SJCRH30 (cell line): Measurements from ENCODE around the gene TNS3. TPM values are rescaled to one million over a fixed set of nuclear protein-coding genes. Genes with fewer than 3 reads are reported as not detected.
"Not testable (repeated sequence)": the region's sequence is repeated elsewhere in the genome, so short reads cannot be mapped to it uniquely, and the experiment has no call there.

Experiments
- DNase-seq, 2 experiments: peaks; one replicate each; pipeline ENCODE4 v3.0.0-alpha.2; 2015 to 2020
- H3K27ac ChIP-seq: fragments of 250-450 bp; sonication (Bioruptor Pico); 2 replicates; pipeline ENCODE4 v1.5.1; 2020; ENCODE audit warnings: mild to moderate bottlenecking, moderate library complexity
- H3K27me3 ChIP-seq: fragments of 250-450 bp; sonication (Bioruptor Pico); 2 replicates; pipeline ENCODE4 v1.5.1; 2020; ENCODE audit warnings: mild to moderate bottlenecking, moderate library complexity
- H3K36me3 ChIP-seq: fragments of 250-450 bp; sonication (Bioruptor Pico); 2 replicates; pipeline ENCODE4 v1.5.1; 2020; ENCODE audit warnings: mild to moderate bottlenecking, moderate library complexity
- H3K4me1 ChIP-seq: fragments of 250-450 bp; sonication (Bioruptor Pico); 2 replicates; pipeline ENCODE4 v1.5.1; 2020; ENCODE audit warnings: mild to moderate bottlenecking, moderate library complexity
- H3K4me3 ChIP-seq: fragments of 250-450 bp; sonication (Bioruptor Pico); 2 replicates; pipeline ENCODE4 v1.5.1; 2020; ENCODE audit warnings: mild to moderate bottlenecking, moderate library complexity
- H3K9me3 ChIP-seq: fragments of 250-450 bp; sonication (Bioruptor Pico); replicated peaks from 2 replicates; pipeline ENCODE4 v1.5.1; 2020; ENCODE audit warnings: mild to moderate bottlenecking, moderate library complexity
- total RNA-seq: library from RNA; depleted of rRNA; stranded (reverse); fragments of >200 nt; shearing (Covaris generic); gene quantifications from 2 replicates; pipeline ENCODE4 v1.2.3, GENCODE V29; 2014

TNS3 gene
- total RNA-seq, 1 experiment from 2014 or later = 65.1 TPM

- no peaks in the 10 kb centered on the region for H3K9me3 ChIP-seq
- H3K27ac ChIP-seq = no peak overlapping the region; the same call in 1 of the 2 replicates
- DNase-seq = no peak
- H3K4me1 ChIP-seq = peaks cover 14% of the 10 kb centered on the region
- no peaks in the 10 kb centered on the region for H3K27me3 ChIP-seq
- no peak overlapping the region for H3K4me3 ChIP-seq
- H3K36me3 ChIP-seq = 0 out of 2 replicates have a peak, but pooled peaks cover 2% of the 10 kb centered on the region
These were observed 106.1 kb downstream of the TNS3 start for GRCh38 chr7:47475880-47476227.

GRCh38 chr7:47474937-47475879 lies 106.7 kb downstream of the TNS3 start:
- 0 out of 2 replicates have a peak, but pooled peaks cover 2% of the 10 kb centered on the region for H3K36me3 ChIP-seq
- H3K9me3 ChIP-seq = no peaks in the 10 kb centered on the region
- H3K27me3 ChIP-seq = no peaks in the 10 kb centered on the region
- peaks cover 14% of the 10 kb centered on the region for H3K4me1 ChIP-seq
- no peak overlapping the region for H3K4me3 ChIP-seq
- peak overlapping the region; percentile 44 for H3K27ac ChIP-seq
- DNase-seq = peak; percentile 94 to 96

GRCh38 chr7:47474211-47474936 lies 107.5 kb downstream of the TNS3 start:
- no peak for DNase-seq
- Histone ChIP-seq H3K4me3 (no peak overlapping the region), H3K27me3 (no peaks in the 10 kb centered on the region), H3K4me1 (peaks cover 14% of the 10 kb centered on the region), H3K36me3 (0 out of 2 replicates have a peak, but pooled peaks cover 2% of the 10 kb centered on the region), H3K9me3 (no peaks in the 10 kb centered on the region), H3K27ac (no peak overlapping the region)

GRCh38 chr7:47473499-47474210 lies 108.3 kb downstream of the TNS3 start:
- H3K4me1 ChIP-seq = peaks cover 14% of the 10 kb centered on the region
- no peak overlapping the region for H3K27ac ChIP-seq

DNA sequence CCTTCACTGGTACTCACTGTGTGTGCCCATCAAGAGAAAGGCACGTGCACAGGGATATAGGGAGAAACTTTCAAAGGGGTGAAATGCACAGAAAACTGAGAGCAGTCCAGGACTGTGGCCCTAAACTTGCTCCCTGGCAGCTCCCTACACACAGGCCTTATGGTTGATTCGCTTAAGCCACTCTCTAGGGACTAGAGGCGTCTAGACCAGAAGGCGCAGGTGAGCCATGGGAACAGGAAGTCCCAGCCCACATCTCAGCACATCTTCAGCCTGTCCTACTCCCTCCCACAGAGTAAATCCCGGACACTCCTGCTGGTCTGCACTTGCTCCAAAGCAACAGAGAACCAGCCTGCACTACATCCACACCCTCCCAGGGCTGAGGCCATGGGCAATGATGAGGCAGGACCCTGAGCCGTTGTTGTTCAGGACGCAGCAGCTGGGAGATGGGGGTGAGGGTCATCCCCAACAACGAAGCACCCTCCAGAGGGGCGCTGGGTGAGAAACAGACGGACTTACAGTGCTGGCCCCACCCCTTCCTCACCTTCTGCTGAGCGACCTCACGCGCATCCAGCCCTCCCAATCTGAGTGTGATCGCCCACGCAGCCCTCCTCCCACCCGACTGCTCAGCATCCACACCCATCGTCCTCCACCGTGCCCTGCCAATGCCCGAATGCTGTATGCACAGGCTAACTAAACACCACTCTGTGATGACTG lies 109.3 kb downstream of the TNS3 start:
- no peak for DNase-seq
- H3K36me3 ChIP-seq = 0 out of 2 replicates have a peak, but pooled peaks cover 2% of the 10 kb centered on the region
- peaks cover 14% of the 10 kb centered on the region for H3K4me1 ChIP-seq

More at GRCh38 chr7:47473499-47474210, 108.3 kb downstream of the TNS3 start:
- no peak for DNase-seq
- Histone ChIP-seq H3K9me3 (no peaks in the 10 kb centered on the region), H3K27me3 (no peaks in the 10 kb centered on the region), H3K4me3 (no peak overlapping the region), H3K36me3 (0 out of 2 replicates have a peak, but pooled peaks cover 2% of the 10 kb centered on the region)

GRCh38 chr7:47471831-47472230 lies 110.1 kb downstream of the TNS3 start:
- Histone ChIP-seq H3K4me1 (peaks cover 14% of the 10 kb centered on the region), H3K36me3 (0 out of 2 replicates have a peak, but pooled peaks cover 2% of the 10 kb centered on the region), H3K27ac (no peak overlapping the region), H3K9me3 (no peaks in the 10 kb centered on the region), H3K4me3 (no peak overlapping the region), H3K27me3 (no peaks in the 10 kb centered on the region)
- no peak for DNase-seq

More for the DNA sequence above, 109.3 kb downstream of the TNS3 start:
- H3K9me3 ChIP-seq = no peaks in the 10 kb centered on the region
- H3K27me3 ChIP-seq = no peaks in the 10 kb centered on the region
- H3K27ac ChIP-seq = no peak overlapping the region
- no peak overlapping the region for H3K4me3 ChIP-seq

DNA sequence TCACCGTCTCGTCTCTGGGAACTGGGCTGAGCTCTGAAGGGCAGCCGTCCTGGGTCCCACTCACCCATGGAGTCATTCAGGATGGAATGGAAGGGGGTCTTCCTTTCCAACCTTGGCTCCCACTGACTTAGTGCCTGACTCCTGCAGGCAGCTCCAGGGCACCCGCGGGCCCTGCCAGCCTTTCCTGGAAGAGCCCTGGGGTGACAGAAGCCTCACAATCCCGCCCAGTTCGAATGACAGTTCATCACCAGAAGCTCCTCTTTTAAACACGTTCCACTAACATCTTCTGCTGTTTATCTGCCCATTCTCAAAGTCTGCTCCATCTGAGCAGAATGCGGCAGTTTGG lies 110.6 kb downstream of the TNS3 start:
- H3K27ac ChIP-seq = no peak overlapping the region
- H3K9me3 ChIP-seq = no peaks in the 10 kb centered on the region
- 0 out of 2 replicates have a peak, but pooled peaks cover 2% of the 10 kb centered on the region for H3K36me3 ChIP-seq
- DNase-seq = no peak
- no peak overlapping the region for H3K4me3 ChIP-seq
- peaks cover 14% of the 10 kb centered on the region for H3K4me1 ChIP-seq
- H3K27me3 ChIP-seq = no peaks in the 10 kb centered on the region

DNA sequence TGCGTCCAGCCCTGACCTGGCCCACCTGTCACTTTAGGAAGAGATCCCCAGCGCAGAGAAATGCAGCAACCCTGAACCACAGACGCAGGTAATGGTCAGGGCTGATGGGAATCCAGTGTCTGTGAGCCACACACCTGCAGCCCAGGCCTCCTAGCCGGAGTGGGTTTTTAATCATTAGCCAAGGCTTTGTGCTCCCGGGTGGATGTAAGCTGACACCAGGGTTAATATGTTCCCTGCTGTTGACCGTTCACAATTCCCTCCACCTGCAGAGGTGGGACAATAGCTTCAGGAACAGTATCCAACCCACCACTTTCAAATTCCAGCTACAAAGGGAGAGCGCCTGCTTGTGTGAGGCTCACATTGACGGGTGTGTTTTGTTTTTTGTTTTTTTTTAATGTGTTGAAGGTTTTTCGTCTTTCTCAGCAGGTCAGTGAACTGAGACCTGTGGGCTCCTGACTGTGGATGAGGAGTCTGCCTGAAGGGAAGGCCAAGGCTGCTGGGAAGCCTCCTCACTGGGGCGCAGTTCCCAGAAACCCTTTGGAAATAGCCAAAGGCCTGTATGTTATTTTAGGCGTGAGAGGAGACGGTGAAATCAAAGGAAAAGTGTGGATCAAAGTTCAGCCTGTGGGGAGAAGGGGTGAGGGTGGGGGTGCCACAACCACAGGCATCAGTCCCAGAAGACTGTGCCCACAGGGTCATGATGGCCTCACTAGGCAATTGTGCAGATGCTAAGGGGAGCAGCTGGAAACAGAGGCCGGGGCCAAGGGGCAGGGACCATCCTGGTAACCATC lies 111.1 kb downstream of the TNS3 start:
- H3K27me3 ChIP-seq = no peaks in the 10 kb centered on the region
- H3K9me3 ChIP-seq = no peaks in the 10 kb centered on the region
- H3K36me3 ChIP-seq = 0 out of 2 replicates have a peak, but pooled peaks cover 2% of the 10 kb centered on the region
- no peak for DNase-seq
- no peak overlapping the region for H3K4me3 ChIP-seq
- H3K27ac ChIP-seq = no peak overlapping the region
- peaks cover 14% of the 10 kb centered on the region for H3K4me1 ChIP-seq

DNA sequence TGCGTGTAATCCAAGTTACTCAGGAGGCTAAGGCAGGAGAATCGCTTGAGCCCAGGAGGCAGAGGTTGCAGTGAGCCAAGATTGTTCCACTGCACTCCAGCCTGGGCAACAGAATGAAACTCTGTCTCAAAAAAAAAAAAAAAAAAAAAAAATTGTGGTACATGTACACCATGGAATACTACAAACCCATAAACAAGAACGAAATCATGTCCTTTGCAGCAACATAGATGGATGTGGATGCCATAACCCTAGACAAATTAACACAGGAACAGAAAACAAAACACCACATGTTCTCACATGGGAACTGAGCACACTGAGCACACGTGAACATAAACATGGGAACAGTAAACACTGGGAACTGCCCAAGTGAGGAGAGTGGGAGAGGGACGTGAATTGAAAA lies 112.1 kb downstream of the TNS3 start:
- not testable (repeated sequence) for H3K9me3 ChIP-seq, H3K4me1 ChIP-seq, H3K27me3 ChIP-seq, H3K27ac ChIP-seq, H3K4me3 ChIP-seq, DNase-seq, H3K36me3 ChIP-seq

DNA sequence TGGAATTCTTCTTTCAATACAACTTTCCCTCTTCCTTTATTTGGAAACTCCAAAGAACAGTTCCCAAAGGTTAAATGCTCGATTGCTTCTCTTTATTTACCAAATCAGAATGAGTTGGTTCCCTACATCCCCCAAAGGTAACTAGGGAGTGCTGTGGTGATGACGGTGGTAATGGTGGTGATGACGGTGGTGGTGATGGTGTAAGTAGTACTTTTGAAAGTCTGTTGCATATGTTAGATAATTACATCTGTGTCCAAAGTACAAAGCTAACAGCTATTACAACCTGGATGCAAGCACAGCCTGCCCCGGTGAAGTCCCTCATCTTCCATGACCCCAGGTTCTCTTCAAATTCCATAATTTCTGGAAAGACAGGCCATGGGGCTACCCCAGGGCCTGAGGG lies 115.1 kb downstream of the TNS3 start:
- H3K4me1 ChIP-seq = no peaks in the 10 kb centered on the region
- DNase-seq = no peak
- no peaks in the 10 kb centered on the region for H3K36me3 ChIP-seq
- H3K9me3 ChIP-seq = no peaks in the 10 kb centered on the region
- H3K27ac ChIP-seq = no peak overlapping the region
- H3K4me3 ChIP-seq = no peak overlapping the region
- H3K27me3 ChIP-seq = no peaks in the 10 kb centered on the region

DNA sequence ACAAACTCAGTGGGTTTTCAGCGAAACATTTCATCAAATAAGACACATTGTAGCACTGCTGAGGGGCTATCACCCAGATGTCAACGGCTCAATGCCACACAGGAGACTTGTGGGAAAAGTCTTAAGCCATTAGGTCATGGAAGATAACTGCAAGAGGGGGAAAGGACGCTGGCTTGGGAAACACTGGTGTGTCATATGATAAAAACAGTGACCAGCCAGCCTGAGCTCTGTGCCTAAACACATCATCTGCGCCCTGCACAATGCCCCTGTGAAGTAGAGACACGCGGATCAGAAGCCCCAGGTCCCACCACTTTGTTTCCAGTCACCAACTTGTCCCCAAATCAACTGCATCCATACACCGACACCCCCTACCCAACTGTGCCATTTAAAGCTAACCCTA lies 116.7 kb downstream of the TNS3 start:
- Histone ChIP-seq H3K4me1 (peaks cover 13% of the 10 kb centered on the region), H3K27me3 (no peaks in the 10 kb centered on the region), H3K4me3 (no peak overlapping the region), H3K27ac (no peak overlapping the region), H3K9me3 (no peaks in the 10 kb centered on the region), H3K36me3 (no peaks in the 10 kb centered on the region)
- DNase-seq = no peak

DNA sequence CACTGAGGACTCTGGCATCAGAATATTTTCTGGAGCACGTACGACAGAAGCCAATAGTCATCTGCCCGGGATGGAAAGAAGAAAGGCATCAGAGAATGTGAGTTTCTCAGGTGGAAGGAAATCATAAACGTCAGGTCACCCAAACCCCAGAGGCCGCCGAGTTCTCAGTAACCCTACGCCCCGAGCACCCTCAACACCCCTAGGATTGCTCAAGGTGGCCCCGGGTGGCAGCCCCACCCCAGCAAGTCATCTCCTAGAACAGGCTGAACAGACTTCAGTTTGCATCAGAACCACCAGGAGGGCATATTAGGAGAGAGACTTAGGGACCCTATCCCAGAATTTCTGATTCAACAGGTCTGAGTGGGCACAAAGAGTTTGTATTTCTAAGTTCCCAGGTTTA lies 117.6 kb downstream of the TNS3 start:
- no peak for DNase-seq
- Histone ChIP-seq H3K27me3 (no peaks in the 10 kb centered on the region), H3K27ac (no peak overlapping the region), H3K36me3 (no peaks in the 10 kb centered on the region), H3K9me3 (no peaks in the 10 kb centered on the region), H3K4me3 (no peak overlapping the region), H3K4me1 (peaks cover 19% of the 10 kb centered on the region)

DNA sequence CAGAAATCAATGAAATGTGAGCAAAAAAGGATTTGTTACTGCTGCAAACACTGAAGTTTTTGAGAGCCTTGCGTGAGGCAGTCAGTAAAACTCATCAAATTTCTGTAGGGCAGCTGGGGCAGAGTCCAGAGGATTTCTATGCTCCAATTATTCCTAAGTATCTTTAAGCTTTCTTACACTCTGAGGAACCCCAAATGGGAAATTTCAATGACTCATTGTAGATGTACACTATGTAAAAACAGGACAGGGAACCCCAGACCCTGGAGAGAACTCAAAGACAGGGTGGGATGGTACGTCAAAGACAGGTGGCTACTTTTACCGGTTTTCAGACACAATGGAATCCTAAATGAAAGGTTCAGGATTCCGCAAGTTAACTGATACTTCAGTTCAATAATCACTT lies 120.2 kb downstream of the TNS3 start:
- Histone ChIP-seq H3K27me3 (no peaks in the 10 kb centered on the region), H3K36me3 (no peaks in the 10 kb centered on the region), H3K4me1 (peaks cover 40% of the 10 kb centered on the region), H3K27ac (no peak overlapping the region), H3K4me3 (no peak overlapping the region), H3K9me3 (no peaks in the 10 kb centered on the region)
- no peak for DNase-seq
